Lower lobe of right lung (tissue), 1 donor: ENCODE measurements around the gene KPTN. TPM values are rescaled to one million over a fixed set of nuclear protein-coding genes. Genes with fewer than 3 reads are reported as not detected.

Experiments
- total RNA-seq: library from RNA; stranded (reverse); fragmentation: NEBNext Ultra II Directional; extraction: Animal tissue kit (Norgen Biotek cat#: 25700); gene quantifications from one replicate; pipeline ENCODE4 v1.2.1, GENCODE V29; 2021
- donor health status: DM: no; HTN: yes; CAD: no; lungs with severe emphysema.

The KPTN gene
- total RNA-seq, 1 donor from 2014 or later, result 14.5 TPM

Other genes starting within 250 kb of the KPTN start
- gene CCDC9, start 227.7 kb downstream of the KPTN start, total RNA-seq, result 30.7 TPM
- 18.0 TPM for gene INAFM1, start 209.3 kb downstream of the KPTN start, total RNA-seq
- 79.9 TPM for gene C5AR1, start 174.4 kb downstream of the KPTN start, total RNA-seq
- gene C5AR2, start 152.0 kb downstream of the KPTN start, total RNA-seq, result 6.4 TPM
- 14.5 TPM for gene DHX34, start 134.9 kb downstream of the KPTN start, total RNA-seq
- 5.3 TPM for gene MEIS3, start 64.7 kb downstream of the KPTN start, total RNA-seq
- 0.27 TPM for gene SLC8A2, start 12.3 kb downstream of the KPTN start, total RNA-seq
- 115 TPM for gene NAPA, start 30.8 kb upstream of the KPTN start, total RNA-seq
- gene ZNF541, start 88.9 kb upstream of the KPTN start, total RNA-seq, result 0.89 TPM
- 18.3 TPM for gene BICRA, start 124.9 kb upstream of the KPTN start, total RNA-seq
- gene EHD2, start 229.2 kb upstream of the KPTN start, total RNA-seq, result 148 TPM